Measurements from ENCODE around the gene FAM174C. TPM values are rescaled to one million over a fixed set of nuclear protein-coding genes. Genes with fewer than 3 reads are reported as not detected.
"Not testable (repeated sequence)": the region's sequence is repeated elsewhere in the genome, so short reads cannot be mapped to it uniquely, and the experiment has no call there.

Gene FAM174C
- total and polyA plus RNA-seq, 4 donors: 14.6 to 79.8 (median 33.8) TPM

DNA sequence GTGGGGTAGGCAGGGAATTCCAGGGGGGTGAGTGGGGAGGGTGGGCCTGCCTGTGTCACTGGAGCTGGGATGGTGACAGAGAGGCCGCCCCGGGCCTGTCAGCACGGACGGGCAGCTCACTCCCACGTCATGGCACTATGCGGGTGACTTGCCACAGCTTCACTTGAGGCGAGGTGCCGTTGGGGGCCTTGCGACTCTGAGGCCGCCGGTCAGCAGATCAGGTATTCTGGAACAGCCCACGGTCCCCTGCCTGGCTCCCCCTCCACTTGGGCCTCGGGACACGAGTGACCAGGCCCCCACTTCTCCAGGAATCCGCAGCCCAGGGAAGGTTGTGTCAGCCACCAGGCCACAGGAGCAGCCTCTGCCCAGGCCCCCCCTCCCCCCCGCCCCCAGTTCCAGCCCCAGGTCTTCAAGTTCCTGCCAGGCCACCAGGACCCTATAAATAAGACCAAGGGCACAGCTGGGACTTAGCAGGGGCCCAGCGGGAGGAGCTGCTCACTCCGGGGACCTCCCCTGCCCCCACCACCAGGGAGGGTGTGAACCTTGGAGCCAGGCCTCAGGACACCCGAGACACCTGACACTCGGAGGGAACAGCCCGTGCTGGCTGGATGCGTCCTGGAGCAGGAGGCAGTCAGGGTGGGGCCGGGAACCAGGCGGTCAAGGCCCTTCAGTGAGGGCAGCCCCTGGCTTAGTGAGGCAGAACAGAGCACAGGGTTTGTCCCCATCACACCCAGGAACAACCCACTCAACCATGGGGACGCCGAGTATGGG, 29.7 kb upstream of the FAM174C start:
- Histone ChIP-seq H3K9me3 (ENCODE audit: control insufficient read depth in 4 of 4, low read length in 3 of 4) (no peaks in the 10 kb centered on the region), H3K4me1 (ENCODE audit: control insufficient read depth in 4 of 4, insufficient read depth in 4 of 4, low read length in 3 of 4) (peaks cover 32 to 67% (median 54%) of the 10 kb centered on the region in 4 donors), H3K27me3 (ENCODE audit: control insufficient read depth in 4 of 4, insufficient read depth in 4 of 4, low read length in 3 of 4) (no peaks in the 10 kb centered on the region), H3K36me3 (ENCODE audit: control insufficient read depth in 4 of 4, insufficient read depth in 3 of 4, low read depth in 1 of 4, low read length in 3 of 4) (peaks cover 0 to 4% (median 0%) of the 10 kb centered on the region in 4 donors), H3K27ac (ENCODE audit: low read depth in 1 of 2, low read length in 2 of 2) (peak overlapping the region; percentile 86 to 92), H3K4me3 (ENCODE audit: low read depth in 1 of 3, low read length in 3 of 3) (peak overlapping the region in 2 of 3 donors; percentile 7 to 38), H3K9ac (ENCODE audit: low read depth in 1 of 2, low read length in 2 of 2) (peak overlapping the region in 1 of 2 donors; percentile 14)
- TF ChIP-seq HNF4A (conservative IDR thresholded peaks at IDR 0.05): peak; percentile 69 to 80
- TF ChIP-seq, protein P1, sequence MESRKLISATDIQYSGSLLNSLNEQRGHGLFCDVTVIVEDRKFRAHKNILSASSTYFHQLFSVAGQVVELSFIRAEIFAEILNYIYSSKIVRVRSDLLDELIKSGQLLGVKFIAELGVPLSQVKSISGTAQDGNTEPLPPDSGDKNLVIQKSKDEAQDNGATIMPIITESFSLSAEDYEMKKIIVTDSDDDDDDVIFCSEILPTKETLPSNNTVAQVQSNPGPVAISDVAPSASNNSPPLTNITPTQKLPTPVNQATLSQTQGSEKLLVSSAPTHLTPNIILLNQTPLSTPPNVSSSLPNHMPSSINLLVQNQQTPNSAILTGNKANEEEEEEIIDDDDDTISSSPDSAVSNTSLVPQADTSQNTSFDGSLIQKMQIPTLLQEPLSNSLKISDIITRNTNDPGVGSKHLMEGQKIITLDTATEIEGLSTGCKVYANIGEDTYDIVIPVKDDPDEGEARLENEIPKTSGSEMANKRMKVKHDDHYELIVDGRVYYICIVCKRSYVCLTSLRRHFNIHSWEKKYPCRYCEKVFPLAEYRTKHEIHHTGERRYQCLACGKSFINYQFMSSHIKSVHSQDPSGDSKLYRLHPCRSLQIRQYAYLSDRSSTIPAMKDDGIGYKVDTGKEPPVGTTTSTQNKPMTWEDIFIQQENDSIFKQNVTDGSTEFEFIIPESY (IDR thresholded peaks at IDR 0.05): peak; percentile 44
- TF ChIP-seq FOXA2 (IDR thresholded peaks at IDR 0.05): no peak
- TF ChIP-seq RXRA (IDR thresholded peaks at IDR 0.05): peak; percentile 93 to 96
- TF ChIP-seq FOXA1 (IDR thresholded peaks at IDR 0.05): no peak
- TF ChIP-seq, protein P2, sequence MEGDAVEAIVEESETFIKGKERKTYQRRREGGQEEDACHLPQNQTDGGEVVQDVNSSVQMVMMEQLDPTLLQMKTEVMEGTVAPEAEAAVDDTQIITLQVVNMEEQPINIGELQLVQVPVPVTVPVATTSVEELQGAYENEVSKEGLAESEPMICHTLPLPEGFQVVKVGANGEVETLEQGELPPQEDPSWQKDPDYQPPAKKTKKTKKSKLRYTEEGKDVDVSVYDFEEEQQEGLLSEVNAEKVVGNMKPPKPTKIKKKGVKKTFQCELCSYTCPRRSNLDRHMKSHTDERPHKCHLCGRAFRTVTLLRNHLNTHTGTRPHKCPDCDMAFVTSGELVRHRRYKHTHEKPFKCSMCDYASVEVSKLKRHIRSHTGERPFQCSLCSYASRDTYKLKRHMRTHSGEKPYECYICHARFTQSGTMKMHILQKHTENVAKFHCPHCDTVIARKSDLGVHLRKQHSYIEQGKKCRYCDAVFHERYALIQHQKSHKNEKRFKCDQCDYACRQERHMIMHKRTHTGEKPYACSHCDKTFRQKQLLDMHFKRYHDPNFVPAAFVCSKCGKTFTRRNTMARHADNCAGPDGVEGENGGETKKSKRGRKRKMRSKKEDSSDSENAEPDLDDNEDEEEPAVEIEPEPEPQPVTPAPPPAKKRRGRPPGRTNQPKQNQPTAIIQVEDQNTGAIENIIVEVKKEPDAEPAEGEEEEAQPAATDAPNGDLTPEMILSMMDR (IDR thresholded peaks at IDR 0.05; ENCODE audit: low read depth, low read length, missing input control): no peak
- peak; percentile 41 for TF ChIP-seq HNF4G (IDR thresholded peaks at IDR 0.05)
- TF ChIP-seq EGR1 (IDR thresholded peaks at IDR 0.05; ENCODE audit: low read depth in 2 of 2): no peak
- TF ChIP-seq GABPA (IDR thresholded peaks at IDR 0.05 in 1 of 2, conservative IDR thresholded peaks at IDR 0.05 in 1 of 2): no peak
- TF ChIP-seq RAD21 (IDR thresholded peaks at IDR 0.05): peak in 1 of 2 donors; percentile 13
- TF ChIP-seq TAF1 (conservative IDR thresholded peaks at IDR 0.05): no peak
- TF ChIP-seq SP1 (IDR thresholded peaks at IDR 0.05): peak; percentile 78
- no peak for TF ChIP-seq JUND (IDR thresholded peaks at IDR 0.05)
- no peak for TF ChIP-seq NR2F2 (IDR thresholded peaks at IDR 0.05)
- TF ChIP-seq YY1 (IDR thresholded peaks at IDR 0.05): no peak
- TF ChIP-seq, protein P3, sequence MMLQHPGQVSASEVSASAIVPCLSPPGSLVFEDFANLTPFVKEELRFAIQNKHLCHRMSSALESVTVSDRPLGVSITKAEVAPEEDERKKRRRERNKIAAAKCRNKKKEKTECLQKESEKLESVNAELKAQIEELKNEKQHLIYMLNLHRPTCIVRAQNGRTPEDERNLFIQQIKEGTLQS (IDR thresholded peaks at IDR 0.05): no peak
- TF ChIP-seq, protein P4, sequence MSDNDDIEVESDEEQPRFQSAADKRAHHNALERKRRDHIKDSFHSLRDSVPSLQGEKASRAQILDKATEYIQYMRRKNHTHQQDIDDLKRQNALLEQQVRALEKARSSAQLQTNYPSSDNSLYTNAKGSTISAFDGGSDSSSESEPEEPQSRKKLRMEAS (IDR thresholded peaks at IDR 0.05): peak; percentile 38
- TF ChIP-seq, protein P5, sequence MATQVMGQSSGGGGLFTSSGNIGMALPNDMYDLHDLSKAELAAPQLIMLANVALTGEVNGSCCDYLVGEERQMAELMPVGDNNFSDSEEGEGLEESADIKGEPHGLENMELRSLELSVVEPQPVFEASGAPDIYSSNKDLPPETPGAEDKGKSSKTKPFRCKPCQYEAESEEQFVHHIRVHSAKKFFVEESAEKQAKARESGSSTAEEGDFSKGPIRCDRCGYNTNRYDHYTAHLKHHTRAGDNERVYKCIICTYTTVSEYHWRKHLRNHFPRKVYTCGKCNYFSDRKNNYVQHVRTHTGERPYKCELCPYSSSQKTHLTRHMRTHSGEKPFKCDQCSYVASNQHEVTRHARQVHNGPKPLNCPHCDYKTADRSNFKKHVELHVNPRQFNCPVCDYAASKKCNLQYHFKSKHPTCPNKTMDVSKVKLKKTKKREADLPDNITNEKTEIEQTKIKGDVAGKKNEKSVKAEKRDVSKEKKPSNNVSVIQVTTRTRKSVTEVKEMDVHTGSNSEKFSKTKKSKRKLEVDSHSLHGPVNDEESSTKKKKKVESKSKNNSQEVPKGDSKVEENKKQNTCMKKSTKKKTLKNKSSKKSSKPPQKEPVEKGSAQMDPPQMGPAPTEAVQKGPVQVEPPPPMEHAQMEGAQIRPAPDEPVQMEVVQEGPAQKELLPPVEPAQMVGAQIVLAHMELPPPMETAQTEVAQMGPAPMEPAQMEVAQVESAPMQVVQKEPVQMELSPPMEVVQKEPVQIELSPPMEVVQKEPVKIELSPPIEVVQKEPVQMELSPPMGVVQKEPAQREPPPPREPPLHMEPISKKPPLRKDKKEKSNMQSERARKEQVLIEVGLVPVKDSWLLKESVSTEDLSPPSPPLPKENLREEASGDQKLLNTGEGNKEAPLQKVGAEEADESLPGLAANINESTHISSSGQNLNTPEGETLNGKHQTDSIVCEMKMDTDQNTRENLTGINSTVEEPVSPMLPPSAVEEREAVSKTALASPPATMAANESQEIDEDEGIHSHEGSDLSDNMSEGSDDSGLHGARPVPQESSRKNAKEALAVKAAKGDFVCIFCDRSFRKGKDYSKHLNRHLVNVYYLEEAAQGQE (IDR thresholded peaks at IDR 0.05): no peak
- DNase-seq (ENCODE audit: low spot score): no peak
- WGBS: 37% methylated on average over 26 of the region's 26 CpGs

DNA sequence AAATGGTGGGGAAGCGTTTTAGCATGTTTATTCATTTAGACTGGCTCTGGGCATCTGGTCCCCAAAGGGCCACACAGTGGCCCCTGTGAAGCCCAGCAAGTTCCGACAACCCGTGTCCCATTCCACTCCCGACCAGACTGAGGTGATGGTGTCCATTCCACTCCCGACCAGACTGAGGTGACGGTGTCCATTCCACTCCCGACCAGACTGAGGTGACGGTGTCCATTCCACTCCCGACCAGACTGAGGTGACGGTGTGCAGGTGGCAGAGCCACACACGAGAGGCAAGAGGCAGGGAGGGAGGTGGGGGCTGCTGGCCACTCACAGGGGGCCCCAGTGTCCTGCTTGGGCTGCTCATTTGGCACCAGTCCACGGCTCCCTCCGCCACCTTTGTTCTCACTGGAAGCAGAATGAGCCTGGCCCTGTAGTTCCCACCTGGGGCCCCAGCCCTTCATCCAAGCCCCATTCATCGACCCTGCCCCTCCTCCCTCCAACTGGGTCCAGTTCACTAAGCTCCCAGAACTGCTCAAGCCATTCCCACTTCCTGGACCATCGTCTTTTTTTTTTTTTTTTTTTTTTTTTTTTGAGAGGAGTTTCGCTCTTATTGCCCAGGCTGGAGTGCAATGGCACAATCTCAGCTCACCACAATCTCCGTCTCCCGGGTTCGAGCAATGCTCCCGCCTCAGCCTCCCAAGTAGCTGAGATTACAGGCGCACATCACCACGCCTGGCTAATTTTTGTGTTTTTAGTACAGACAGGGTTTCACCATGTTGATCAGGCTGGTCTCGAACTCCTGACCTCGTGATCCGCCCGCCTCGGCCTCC, 28.9 kb upstream of the FAM174C start:
- not testable (repeated sequence) for H3K27me3 ChIP-seq (ENCODE audit: control insufficient read depth in 4 of 4, insufficient read depth in 4 of 4, low read length in 3 of 4); H3K36me3 ChIP-seq (ENCODE audit: control insufficient read depth in 4 of 4, insufficient read depth in 3 of 4, low read depth in 1 of 4, low read length in 3 of 4); H3K4me3 ChIP-seq (ENCODE audit: low read depth in 1 of 3, low read length in 3 of 3); DNase-seq (ENCODE audit: low spot score); H3K9me3 ChIP-seq (ENCODE audit: control insufficient read depth in 4 of 4, low read length in 3 of 4)
- 71% methylated on average over 27 of the region's 27 CpGs for WGBS
- H3K9ac ChIP-seq (ENCODE audit: low read depth in 1 of 2, low read length in 2 of 2): peak overlapping the region in 1 of 2 donors; percentile 14
- peak overlapping the region; percentile 86 to 92 for H3K27ac ChIP-seq (ENCODE audit: low read depth in 1 of 2, low read length in 2 of 2)
- peaks cover 26 to 65% (median 50%) of the 10 kb centered on the region in 4 donors for H3K4me1 ChIP-seq (ENCODE audit: control insufficient read depth in 4 of 4, insufficient read depth in 4 of 4, low read length in 3 of 4)

All from liver (tissue), 9 donors.